Measurements from ENCODE around the gene EXO5.
"Not testable (repeated sequence)": the region's sequence is repeated elsewhere in the genome, so short reads cannot be mapped to it uniquely, and the experiment has no call there.

The EXO5 gene

GRCh38 chr1:40553017-40553416 is 44.5 kb downstream of the EXO5 start:
- no peak for TF ChIP-seq CTCF (IDR thresholded peaks at IDR 0.05; ENCODE audit: insufficient read depth, low read depth, low read length, missing control alignments)
- no peak for DNase-seq (ENCODE audit: low read depth)
- H3K4me3 ChIP-seq (ENCODE audit: low read length) = no peak overlapping the region

- DNase-seq (ENCODE audit: low read depth); H3K4me3 ChIP-seq (ENCODE audit: low read length): not testable (repeated sequence)
Measured at GRCh38 chr1:40554807-40555206, 46.2 kb downstream of the EXO5 start.

GRCh38 chr1:40556121-40556520 is 47.6 kb downstream of the EXO5 start:
- no peak overlapping the region for H3K4me3 ChIP-seq (ENCODE audit: low read length)
- DNase-seq (ENCODE audit: low read depth) = no peak
- TF ChIP-seq CTCF (IDR thresholded peaks at IDR 0.05; ENCODE audit: insufficient read depth, low read depth, low read length, missing control alignments) = no peak

GRCh38 chr1:40558241-40558640 is 49.7 kb downstream of the EXO5 start:
- H3K4me3 ChIP-seq (ENCODE audit: low read length); DNase-seq (ENCODE audit: low read depth): not testable (repeated sequence)

- no peak for TF ChIP-seq CTCF (IDR thresholded peaks at IDR 0.05; ENCODE audit: insufficient read depth, low read depth, low read length, missing control alignments)
- no peak for DNase-seq (ENCODE audit: low read depth)
- no peak overlapping the region for H3K4me3 ChIP-seq (ENCODE audit: low read length)
Measured at GRCh38 chr1:40562185-40562584, 53.6 kb downstream of the EXO5 start.

GRCh38 chr1:40563266-40563665 is 54.7 kb downstream of the EXO5 start:
- H3K4me3 ChIP-seq (ENCODE audit: low read length) = no peak overlapping the region
- no peak for TF ChIP-seq CTCF (IDR thresholded peaks at IDR 0.05; ENCODE audit: insufficient read depth, low read depth, low read length, missing control alignments)
- DNase-seq (ENCODE audit: low read depth) = no peak

- no peak for DNase-seq (ENCODE audit: low read depth)
- no peak for TF ChIP-seq CTCF (IDR thresholded peaks at IDR 0.05; ENCODE audit: insufficient read depth, low read depth, low read length, missing control alignments)
- no peak overlapping the region for H3K4me3 ChIP-seq (ENCODE audit: low read length)
Measured at GRCh38 chr1:40564506-40564905, 55.9 kb downstream of the EXO5 start.

- no peak overlapping the region for H3K4me3 ChIP-seq (ENCODE audit: low read length)
- DNase-seq (ENCODE audit: low read depth) = no peak
- TF ChIP-seq CTCF (IDR thresholded peaks at IDR 0.05; ENCODE audit: insufficient read depth, low read depth, low read length, missing control alignments) = no peak
Measured at GRCh38 chr1:40564913-40565312, 56.3 kb downstream of the EXO5 start.

Data from epithelial cell of esophagus (primary cell).